MCF 10A (cell line): ENCODE data around the gene CDK18. TPM values are rescaled to one million over a fixed set of nuclear protein-coding genes. Genes with fewer than 3 reads are reported as not detected.

Experiments
- BruUV-seq: library from RNA; stranded (reverse); fragments of 400-500 nt; replicated peaks from 2 replicates; lab custom pipeline; 2021; lab: Mats Ljungman, UMichigan
- CTCF ChIA-PET: fragments of 300-600 bp; sonication (Branson Sonifier 250); formaldehyde crosslinking; extraction: SDS; loops from one replicate; lab custom pipeline; 2021; ENCODE audit warnings: antibody characterized with exemption, inconsistent platforms; lab: Yijun Ruan, JAX
- POLR2A ChIA-PET: fragments of 300-600, 350-650 bp; sonication (Branson Sonifier 250); formaldehyde crosslinking; extraction: SDS; loops from one replicate; lab custom pipeline; 2020; ENCODE audit warnings: antibody characterized with exemption, inconsistent platforms; lab: Yijun Ruan, JAX
- DNase-seq: peaks from one replicate; pipeline ENCODE4 v3.0.0-alpha.2; 2018; ENCODE audit not compliant: unreplicated experiment
- H3K27ac Mint-ChIP-seq: one replicate; pipeline ENCODE4 v1.8.0; 2022; ENCODE audit warnings: mild to moderate bottlenecking, low read depth, mixed read lengths; ENCODE audit not compliant: unreplicated experiment
- H3K27me3 Mint-ChIP-seq: one replicate; pipeline ENCODE4 v1.8.0; 2022; ENCODE audit warnings: mixed read lengths; ENCODE audit not compliant: insufficient read depth, unreplicated experiment
- H3K36me3 Mint-ChIP-seq: one replicate; pipeline ENCODE4 v1.8.0; 2022; ENCODE audit warnings: mild to moderate bottlenecking, moderate library complexity, mixed read lengths; ENCODE audit not compliant: insufficient read depth, unreplicated experiment
- H3K4me1 Mint-ChIP-seq: one replicate; pipeline ENCODE4 v1.8.0; 2022; ENCODE audit warnings: mixed read lengths; ENCODE audit not compliant: insufficient read depth, unreplicated experiment
- H3K4me3 Mint-ChIP-seq: one replicate; pipeline ENCODE4 v1.8.0; 2022; ENCODE audit warnings: mild to moderate bottlenecking, moderate library complexity, mixed read lengths; ENCODE audit not compliant: unreplicated experiment
- H3K9me3 Mint-ChIP-seq: one replicate; pipeline ENCODE4 v1.8.0; 2022; ENCODE audit warnings: mixed read lengths; ENCODE audit not compliant: unreplicated experiment
- intact Hi-C: fragments of 100-400 bp; cut with micrococcal nuclease; formaldehyde crosslinking; loops from 2 replicates; pipeline ENCODE4 v1.14.1; 2022
- total RNA-seq: library from RNA; stranded (reverse); gene quantifications from 2 replicates; pipeline ENCODE4 v1.2.3, GENCODE V29; 2022
- TF ChIP-seq, protein P1 (sequence below): fragments of 200-600 bp; IDR thresholded peaks from one replicate; pipeline ENCODE4 v1.8.0; 2022; ENCODE audit warnings: antibody characterized with exemption, mild to moderate bottlenecking; ENCODE audit not compliant: unreplicated experiment

CDK18 gene
- total RNA-seq, 1 experiment from 2014 or later = 6.8 TPM

GRCh38 chr1:205581321-205581980 is 77.0 kb downstream of the CDK18 start:
- intact Hi-C loops = no loop called here
- H3K4me1 Mint-ChIP-seq = peaks cover 6% of the 10 kb centered on the region
- CTCF ChIA-PET = interaction anchor here (0.6 to 26.1 kb wide), 8 partner anchors 10 to 256 kb away, joined by 3 to 918 read pairs (median 4); no protein-coding TSS in a partner anchor
- POLR2A ChIA-PET = no interaction called here
- TF ChIP-seq, protein P1, sequence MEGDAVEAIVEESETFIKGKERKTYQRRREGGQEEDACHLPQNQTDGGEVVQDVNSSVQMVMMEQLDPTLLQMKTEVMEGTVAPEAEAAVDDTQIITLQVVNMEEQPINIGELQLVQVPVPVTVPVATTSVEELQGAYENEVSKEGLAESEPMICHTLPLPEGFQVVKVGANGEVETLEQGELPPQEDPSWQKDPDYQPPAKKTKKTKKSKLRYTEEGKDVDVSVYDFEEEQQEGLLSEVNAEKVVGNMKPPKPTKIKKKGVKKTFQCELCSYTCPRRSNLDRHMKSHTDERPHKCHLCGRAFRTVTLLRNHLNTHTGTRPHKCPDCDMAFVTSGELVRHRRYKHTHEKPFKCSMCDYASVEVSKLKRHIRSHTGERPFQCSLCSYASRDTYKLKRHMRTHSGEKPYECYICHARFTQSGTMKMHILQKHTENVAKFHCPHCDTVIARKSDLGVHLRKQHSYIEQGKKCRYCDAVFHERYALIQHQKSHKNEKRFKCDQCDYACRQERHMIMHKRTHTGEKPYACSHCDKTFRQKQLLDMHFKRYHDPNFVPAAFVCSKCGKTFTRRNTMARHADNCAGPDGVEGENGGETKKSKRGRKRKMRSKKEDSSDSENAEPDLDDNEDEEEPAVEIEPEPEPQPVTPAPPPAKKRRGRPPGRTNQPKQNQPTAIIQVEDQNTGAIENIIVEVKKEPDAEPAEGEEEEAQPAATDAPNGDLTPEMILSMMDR = no peak
- peaks cover 62% of the 10 kb centered on the region for H3K27me3 Mint-ChIP-seq
- no peak overlapping the region for H3K4me3 Mint-ChIP-seq
- no peaks in the 10 kb centered on the region for H3K9me3 Mint-ChIP-seq
- DNase-seq = no peak
- no peaks in the 10 kb centered on the region for H3K36me3 Mint-ChIP-seq
- no TSS peak for BruUV-seq
- H3K27ac Mint-ChIP-seq = no peak overlapping the region

DNA sequence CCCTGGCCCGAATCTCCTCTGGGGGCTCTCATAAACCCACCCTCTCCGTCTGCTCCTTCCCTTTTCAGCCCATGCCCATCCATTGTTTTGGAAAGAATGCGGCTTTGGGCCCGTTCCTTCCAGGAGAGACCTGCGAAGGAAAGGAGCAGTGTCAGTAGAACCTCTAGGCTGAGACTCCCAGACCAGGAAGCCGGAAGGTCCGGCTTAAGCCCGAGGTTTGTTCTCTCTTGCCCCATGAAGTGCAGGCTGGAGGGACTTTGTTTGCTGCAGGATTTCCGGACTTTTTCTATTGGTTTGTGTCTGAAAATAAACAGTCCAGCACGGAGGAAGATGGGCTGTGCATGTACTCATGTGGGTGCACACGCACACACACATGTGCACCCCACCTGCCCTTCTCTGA is 77.6 kb downstream of the CDK18 start:
- intact Hi-C loops = no loop called here
- H3K4me3 Mint-ChIP-seq = no peak overlapping the region
- DNase-seq = no peak
- H3K27ac Mint-ChIP-seq = no peak overlapping the region
- H3K9me3 Mint-ChIP-seq = no peaks in the 10 kb centered on the region
- CTCF ChIA-PET = interaction anchor here (0.7 to 26.1 kb wide), 5 partner anchors 10 to 256 kb away, joined by 3 to 918 read pairs (median 3); no protein-coding TSS in a partner anchor
- peaks cover 56% of the 10 kb centered on the region for H3K27me3 Mint-ChIP-seq
- H3K4me1 Mint-ChIP-seq = peaks cover 6% of the 10 kb centered on the region
- BruUV-seq = no TSS peak
- H3K36me3 Mint-ChIP-seq = no peaks in the 10 kb centered on the region
- TF ChIP-seq, protein P1 = no peak
- POLR2A ChIA-PET = no interaction called here

Other genes with a start within 250 kb of the CDK18 start
- gene NUAK2, start 182.9 kb upstream of the CDK18 start, total RNA-seq = 2.8 and 6.0 TPM in 2 replicates
- gene KLHDC8A, start 147.7 kb upstream of the CDK18 start, total RNA-seq = not detected in 2 replicates
- gene LEMD1, start 82.6 kb upstream of the CDK18 start, total RNA-seq = 1.4 TPM in 2 replicates
- gene BLACAT1, start 48.6 kb upstream of the CDK18 start, total RNA-seq = 0.72 and 1.1 TPM in 2 replicates
- 101 and 109 TPM in 2 replicates for gene ELK4, start 127.3 kb downstream of the CDK18 start, total RNA-seq
- 3.1 and 5.3 TPM in 2 replicates for gene SLC45A3, start 175.8 kb downstream of the CDK18 start, total RNA-seq
- gene NUCKS1, start 245.5 kb downstream of the CDK18 start, total RNA-seq = 605 and 615 TPM in 2 replicates